K562 (cell line): ENCODE measurements around the gene RDH13. TPM values are rescaled to one million over a fixed set of nuclear protein-coding genes. Genes with fewer than 3 reads are reported as not detected.

Experiments
- ATAC-seq: fragments of 200-7000 bp; cut with Tn5 transposase; 3 replicates; pipeline ENCODE4 v1.9.1; 2020; ENCODE audit warnings: moderate library complexity
- BruUV-seq: library from RNA; stranded (reverse); fragments of 400-500 nt; replicated peaks from 2 replicates; lab custom pipeline; 2021; lab: Mats Ljungman, UMichigan
- CTCF ChIA-PET: fragments of 300-600 bp; formaldehyde crosslinking; extraction: SDS; loops from one replicate; lab custom pipeline; 2021; ENCODE audit warnings: low intra/inter-chr PET ratio; lab: Yijun Ruan, JAX
- POLR2A ChIA-PET: fragments of 300-600, 350-650 bp; sonication (Branson Sonifier 250); formaldehyde crosslinking; extraction: SDS; loops from one replicate; lab custom pipeline; 2021; ENCODE audit warnings: antibody characterized with exemption, inconsistent platforms; lab: Yijun Ruan, JAX
- DNase-seq, 4 experiments: peaks; one replicate each; pipeline versions ENCODE4 v3.0.0 to v3.0.0-alpha.2; 2011 to 2018; ENCODE audit warnings: low spot score in 3 of 4, mixed read lengths in 3 of 4; ENCODE audit errors: extremely low read depth in 1 of 4
- FAIRE-seq: peaks from 2 replicates; lab custom pipeline; 2011; peaks lifted over from hg19 to GRCh38; lab: Jason Lieb, UNC
- H2AFZ ChIP-seq: 2 replicates; pipeline ENCODE4 v1.6.0; 2011; ENCODE audit warnings: low read depth, low read length, control low read depth, inconsistent platforms
- H3K27ac ChIP-seq: fragments of 200-600 bp; 3 replicates; pipeline ENCODE4 v1.8.0; 2011; ENCODE audit warnings: low read depth, mild to moderate bottlenecking, control low read depth, inconsistent platforms, low read length, moderate library complexity, mixed read lengths; ENCODE audit errors: extremely low read depth
- H3K27me3 ChIP-seq, 2 experiments: fragments of 300-600 bp in 1 of 2; 2 replicates in 1 of 2; 3 replicates in 1 of 2; pipeline versions ENCODE4 v1.6.0 to v1.8.0; 2011; ENCODE audit warnings: inconsistent platforms in 2 of 2, low read length in 2 of 2, mild to moderate bottlenecking in 1 of 2, mixed read lengths in 1 of 2, moderate library complexity in 1 of 2; ENCODE audit not compliant: control insufficient read depth in 2 of 2, insufficient read depth in 2 of 2
- H3K36me3 ChIP-seq: fragments of 300-600 bp; 3 replicates; pipeline ENCODE4 v1.8.0; 2011; ENCODE audit warnings: mild to moderate bottlenecking, low read length, inconsistent platforms; ENCODE audit not compliant: control insufficient read depth, insufficient read depth
- H3K4me1 ChIP-seq, 2 experiments: fragments of 200-600 bp in 1 of 2; replicated peaks in 1 of 2; 2 replicates in 1 of 2; 3 replicates in 1 of 2; pipeline versions ENCODE4 v1.5.1 to v1.8.0; 2011; ENCODE audit warnings: inconsistent platforms in 2 of 2, low read length in 2 of 2, mild to moderate bottlenecking in 1 of 2, mixed read lengths in 1 of 2, moderate library complexity in 1 of 2; ENCODE audit not compliant: control insufficient read depth in 2 of 2, insufficient read depth in 2 of 2
- H3K4me2 ChIP-seq: 2 replicates; pipeline ENCODE4 v1.6.1; 2011; ENCODE audit warnings: low read length, control low read depth, inconsistent platforms, mixed read lengths; ENCODE audit not compliant: insufficient read depth
- H3K4me3 ChIP-seq: fragments of 200-600 bp; sonication (generic), shearing (Covaris generic); 2 replicates; pipeline ENCODE4 v1.5.1; 2016; ENCODE audit warnings: control low read depth, inconsistent platforms
- H3K79me2 ChIP-seq: fragments of 200-600 bp; 3 replicates; pipeline ENCODE4 v1.8.0; 2011; ENCODE audit warnings: low read length, inconsistent platforms; ENCODE audit not compliant: control insufficient read depth, insufficient read depth
- H3K9ac ChIP-seq, 2 experiments: 2 replicates each; pipeline versions ENCODE4 v1.6.0 to v1.6.1; 2011; ENCODE audit warnings: low read depth in 2 of 2, low read length in 2 of 2, control low read depth in 1 of 2, inconsistent platforms in 1 of 2, mild to moderate bottlenecking in 1 of 2, mixed read lengths in 1 of 2; ENCODE audit not compliant: insufficient read depth in 1 of 2
- H3K9me1 ChIP-seq: one replicate; pipeline ENCODE4 v1.6.0; 2011; ENCODE audit warnings: inconsistent platforms, mild to moderate bottlenecking, low read length, moderate library complexity; ENCODE audit not compliant: control insufficient read depth, insufficient read depth
- H3K9me3 ChIP-seq: replicated peaks from 2 replicates; pipeline ENCODE4 v1.5.1; 2011; ENCODE audit warnings: low read depth, low read length, inconsistent platforms; ENCODE audit not compliant: control insufficient read depth, insufficient read depth
- H4K20me1 ChIP-seq: replicated peaks from 2 replicates; pipeline ENCODE4 v1.6.1; 2011; ENCODE audit warnings: low read length, inconsistent platforms, mixed read lengths; ENCODE audit not compliant: control insufficient read depth, insufficient read depth
- BRF1 ChIP-seq: IDR thresholded peaks from 3 replicates; pipeline ENCODE4 v1.6.1; 2011; ENCODE audit warnings: borderline replicate concordance, mild to moderate bottlenecking; ENCODE audit not compliant: insufficient read length; ENCODE audit errors: extremely low read depth
- C11orf30 ChIP-seq: fragments of 450-650 bp; IDR thresholded peaks from 2 replicates; pipeline ENCODE4 v1.6.1; 2016; ENCODE audit warnings: low read depth, mild to moderate bottlenecking
- MECOM ChIP-seq: fragments of 250-450 bp; sonication (Bioruptor Pico); IDR thresholded peaks from 2 replicates; pipeline ENCODE4 v1.8.0; 2022; ENCODE audit warnings: inconsistent platforms
- NR2C2 ChIP-seq, 2 experiments: fragments of 200-800 bp in 1 of 2; sonication (Bioruptor generic) in 1 of 2; sonication (generic) in 1 of 2; formaldehyde crosslinking in 1 of 2; IDR thresholded peaks; 2 replicates each; pipeline versions ENCODE4 v1.6.1 to v1.8.0; 2016 to 2022; ENCODE audit warnings: mild to moderate bottlenecking in 1 of 2, missing compliant biosample characterization in 1 of 2, missing genetic modification characterization in 1 of 2, missing genetic modification reagents in 1 of 2
- PHB ChIP-seq: fragments of 250-450 bp; sonication (Bioruptor Pico); IDR thresholded peaks from 2 replicates; pipeline ENCODE4 v1.5.0; 2021
- RCOR1 ChIP-seq, 2 experiments: IDR thresholded peaks; 2 replicates each; pipeline ENCODE4 v1.6.1; 2012; ENCODE audit warnings: low read depth in 2 of 2, low read length in 2 of 2, borderline replicate concordance in 1 of 2, improper control_type of control experiment in 1 of 2
- RFX7 ChIP-seq: fragments of 250-450 bp; sonication (Bioruptor Pico); IDR thresholded peaks from 2 replicates; pipeline ENCODE4 v1.5.1; 2021; ENCODE audit warnings: mild to moderate bottlenecking
- RUNX1 ChIP-seq: sonication (generic); IDR thresholded peaks from 2 replicates; pipeline ENCODE4 v1.6.1; 2016; ENCODE audit warnings: antibody characterized with exemption, low read depth
- SP1 ChIP-seq: sonication (generic); formaldehyde crosslinking; IDR thresholded peaks from 2 replicates; pipeline ENCODE4 v1.8.1; 2022; ENCODE audit warnings: mild to moderate bottlenecking, missing genetic modification reagents
- TFAP4 ChIP-seq: sonication (generic); formaldehyde crosslinking; IDR thresholded peaks from 2 replicates; pipeline ENCODE4 v1.8.0; 2022; ENCODE audit warnings: missing genetic modification reagents, mild to moderate bottlenecking, moderate library complexity, borderline replicate concordance
- USF2 ChIP-seq: sonication (generic); formaldehyde crosslinking; IDR thresholded peaks from 2 replicates; pipeline ENCODE4 v1.5.0; 2020; ENCODE audit warnings: missing genetic modification reagents
- ZBTB49 ChIP-seq: sonication (generic); formaldehyde crosslinking; IDR thresholded peaks from 2 replicates; pipeline ENCODE4 v1.8.0; 2022; ENCODE audit warnings: missing genetic modification reagents, mild to moderate bottlenecking, borderline replicate concordance
- WGBS: fragments of 100-300 bp; shearing (Covaris generic); methylation state at CpG from one replicate; pipeline ENCODE4 v1.1.6; 2016; ENCODE audit warnings: low coverage, mixed read lengths; ENCODE audit not compliant: insufficient coverage; ENCODE audit errors: missing lambda C conversion rate; 5-methylcytosine and 5-hydroxymethylcytosine counted together
- in situ Hi-C: fragments of 300-500 bp; cut with MboI; formaldehyde crosslinking; loops from 4 replicates; pipeline ENCODE4 v1.15.0; 2018; ENCODE audit warnings: inconsistent platforms, mixed read lengths
- intact Hi-C: fragments of 100-400 bp; cut with micrococcal nuclease; formaldehyde crosslinking; loops from 2 replicates; pipeline ENCODE4 v1.14.2; 2022
- polyA plus RNA-seq, 8 experiments: library from polyadenylated mRNA; depleted of rRNA in 4 of 8; stranded (reverse) in 5 of 8; unstranded in 3 of 8; fragments of >200 nt; fragmentation: Nextera tagmentation in 2 of 8; fragmentation: Illumina TruSeq in 1 of 8; extraction: Ambion mirVana in 2 of 8; extraction: Trizol in 1 of 8; gene quantifications; 2 replicates each; pipeline versions ENCODE4 v1.2.1 to v1.2.3, GENCODE V29; 2011 to 2014; ENCODE audit warnings: inconsistent platforms in 1 of 8, missing spikeins in 1 of 8
- total RNA-seq, 7 experiments: library from RNA; depleted of rRNA in 6 of 7; stranded (reverse); fragments of >200 nt in 6 of 7; fragmentation: Illumina TruSeq in 2 of 7; extraction: Trizol in 2 of 7; gene quantifications; 2 replicates each; pipeline versions ENCODE4 v1.2.1 to v1.2.3, GENCODE V29; 2011 to 2021; ENCODE audit warnings: low replicate concordance in 1 of 7
- TF ChIP-seq, protein P1 (sequence below): fragments of 250-450 bp; sonication (Bioruptor Pico); IDR thresholded peaks from 2 replicates; pipeline ENCODE4 v1.8.0; 2022; ENCODE audit warnings: moderate library complexity, mild to moderate bottlenecking, inconsistent platforms
- TF ChIP-seq, protein P2 (sequence below): sonication (generic); formaldehyde crosslinking; IDR thresholded peaks from 2 replicates; pipeline ENCODE4 v1.8.1; 2023; ENCODE audit warnings: mild to moderate bottlenecking, missing genetic modification reagents

Gene RDH13
- total and polyA plus RNA-seq, 9 of the 15 experiments (the other 6 are each of a cell fraction or from before 2014, with no cell fraction given): 7.5 to 70.3 (median 39.5) TPM

- 60% methylated on average over 19 of the region's 19 CpGs for WGBS
- BruUV-seq: TSS peak; percentile 69
- H3K4me1 ChIP-seq: peaks cover 0 to 55% of the 10 kb centered on the region in 2 experiments; a peak in 3 of 5 replicates
- ATAC-seq: no peak
- no peaks in the 10 kb centered on the region for H4K20me1 ChIP-seq
- H3K36me3 ChIP-seq: peaks cover 7% of the 10 kb centered on the region; the same call in 1 of the 3 replicates
- no peaks in the 10 kb centered on the region for H3K9me1 ChIP-seq
- ChIA-PET POLR2A (interaction anchor here (0.6 to 2.4 kb wide), 4 partner anchors 10 to 198 kb away, joined by 3 to 32 read pairs (median 5); partner anchors contain the start of gene RDH13), CTCF (no interaction called here)
- H3K4me3 ChIP-seq: peak overlapping the region; percentile 86
- in situ Hi-C loops: no loop called here
- peak overlapping the region; percentile 92 to 95 for H3K9ac ChIP-seq
- peaks cover 7% of the 10 kb centered on the region; the same call in 2 of the 3 replicates for H3K79me2 ChIP-seq
- peak overlapping the region; percentile 92 for H2AFZ ChIP-seq
- H3K4me2 ChIP-seq: peak overlapping the region; percentile 98
- H3K27me3 ChIP-seq: no peaks in the 10 kb centered on the region
- intact Hi-C loops: loop anchor here (10.0 kb wide), 1 partner anchor 335 kb away; no protein-coding TSS in a partner anchor
- H3K9me3 ChIP-seq: no peaks in the 10 kb centered on the region
- peak; percentile 65 for FAIRE-seq
- DNase-seq: no peak
- peak overlapping the region; percentile 99 for H3K27ac ChIP-seq
- TF ChIP-seq RCOR1 (IDR thresholded peaks at IDR 0.05; ENCODE audit: borderline replicate concordance in 1 of 2, low read depth in 2 of 2, low read length in 2 of 2) (peak in 1 of 2 experiments; percentile 76; a peak in 2 of 4 replicates), USF2 (CRISPR knock-in tag) (no peak), C11orf30 (no peak), SP1 (CRISPR knock-in tag) (no peak; the same call in 1 of the 2 replicates), BRF1 (no peak), NR2C2 (CRISPR knock-in tag; IDR thresholded peaks at IDR 0.05) (no peak), NR2C2 (tag; IDR thresholded peaks at IDR 0.05) (no peak), PHB (CRISPR knock-in tag) (no peak), TFAP4 (CRISPR knock-in tag) (no peak), RFX7 (CRISPR knock-in tag) (no peak), ZBTB49 (CRISPR knock-in tag) (no peak), RUNX1 (no peak), MECOM (CRISPR knock-in tag) (no peak)
- TF ChIP-seq, protein P1, sequence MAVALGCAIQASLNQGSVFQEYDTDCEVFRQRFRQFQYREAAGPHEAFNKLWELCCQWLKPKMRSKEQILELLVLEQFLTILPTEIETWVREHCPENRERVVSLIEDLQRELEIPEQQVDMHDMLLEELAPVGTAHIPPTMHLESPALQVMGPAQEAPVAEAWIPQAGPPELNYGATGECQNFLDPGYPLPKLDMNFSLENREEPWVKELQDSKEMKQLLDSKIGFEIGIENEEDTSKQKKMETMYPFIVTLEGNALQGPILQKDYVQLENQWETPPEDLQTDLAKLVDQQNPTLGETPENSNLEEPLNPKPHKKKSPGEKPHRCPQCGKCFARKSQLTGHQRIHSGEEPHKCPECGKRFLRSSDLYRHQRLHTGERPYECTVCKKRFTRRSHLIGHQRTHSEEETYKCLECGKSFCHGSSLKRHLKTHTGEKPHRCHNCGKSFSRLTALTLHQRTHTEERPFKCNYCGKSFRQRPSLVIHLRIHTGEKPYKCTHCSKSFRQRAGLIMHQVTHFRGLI (CRISPR knock-in tag): no peak
- TF ChIP-seq, protein P2, sequence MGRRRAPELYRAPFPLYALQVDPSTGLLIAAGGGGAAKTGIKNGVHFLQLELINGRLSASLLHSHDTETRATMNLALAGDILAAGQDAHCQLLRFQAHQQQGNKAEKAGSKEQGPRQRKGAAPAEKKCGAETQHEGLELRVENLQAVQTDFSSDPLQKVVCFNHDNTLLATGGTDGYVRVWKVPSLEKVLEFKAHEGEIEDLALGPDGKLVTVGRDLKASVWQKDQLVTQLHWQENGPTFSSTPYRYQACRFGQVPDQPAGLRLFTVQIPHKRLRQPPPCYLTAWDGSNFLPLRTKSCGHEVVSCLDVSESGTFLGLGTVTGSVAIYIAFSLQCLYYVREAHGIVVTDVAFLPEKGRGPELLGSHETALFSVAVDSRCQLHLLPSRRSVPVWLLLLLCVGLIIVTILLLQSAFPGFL (CRISPR knock-in tag): no peak
Observed at GRCh38 chr19:55079400-55080038, 16.6 kb upstream of the RDH13 start.
